SKM-1 (cell line): ENCODE data around the gene ADAT3.
A peak's percentile ranks its signal among the peaks of the same experiment; 100 is the strongest.

Experiments used
- DNase-seq: peaks from one replicate; lab custom pipeline; 2025; ENCODE audit not compliant: unreplicated experiment; lab: John Stamatoyannopoulos, UW

The ADAT3 gene

GRCh38 chr19:1905110-1905862 lies at the start of gene ADAT3, which contains the start of gene SCAMP4:
Gene ADAT3 (plus strand): TSS chr19:1905399. CDS start chr19:1912048, 6,649 bp downstream.
Gene SCAMP4 (plus strand): TSS chr19:1905399. CDS start chr19:1915020, 9,621 bp downstream.
- DNase-seq: peak; percentile 44

GRCh38 chr19:1855828-1856255 lies 49.4 kb upstream of the ADAT3 start:
- no peak for DNase-seq

GRCh38 chr19:1856345-1856697 lies 48.9 kb upstream of the ADAT3 start:
- no peak for DNase-seq

GRCh38 chr19:1856698-1857603 lies 48.2 kb upstream of the ADAT3 start:
- DNase-seq: peak; percentile 88

GRCh38 chr19:1857648-1858326 lies 47.4 kb upstream of the ADAT3 start:
- peak; percentile 24 for DNase-seq

- no peak for DNase-seq
Measured at GRCh38 chr19:1858412-1859081, 46.7 kb upstream of the ADAT3 start.

- no peak for DNase-seq
Measured at GRCh38 chr19:1859331-1859781, 45.8 kb upstream of the ADAT3 start.

GRCh38 chr19:1860042-1860775 lies 45.0 kb upstream of the ADAT3 start:
- DNase-seq: no peak

- no peak for DNase-seq
Measured at GRCh38 chr19:1860821-1861598, 44.2 kb upstream of the ADAT3 start.

GRCh38 chr19:1861599-1862031 lies 43.6 kb upstream of the ADAT3 start:
- no peak for DNase-seq

- no peak for DNase-seq
Measured at GRCh38 chr19:1862068-1862423, 43.2 kb upstream of the ADAT3 start.

- no peak for DNase-seq
Measured at GRCh38 chr19:1862424-1863327, 42.5 kb upstream of the ADAT3 start.

GRCh38 chr19:1863328-1863637 lies 41.9 kb upstream of the ADAT3 start, which contains the start of gene KLF16:
Gene KLF16 (minus strand): TSS chr19:1863579. CDS start chr19:1863497, 82 bp downstream.
- DNase-seq: no peak

GRCh38 chr19:1863638-1864479 lies 41.3 kb upstream of the ADAT3 start:
- peak; percentile 88 for DNase-seq

GRCh38 chr19:1864480-1865171 lies 40.6 kb upstream of the ADAT3 start:
- peak; percentile 46 for DNase-seq

- DNase-seq: no peak
Measured at GRCh38 chr19:1865172-1866010, 39.8 kb upstream of the ADAT3 start.
